Activated CD8-positive, alpha-beta memory T cell treated with anti-CD3 and anti-CD28 coated beads, Interleukin-2, amount 50 U/mL, for 1 hour (primary cell): ENCODE data around the gene FICD.
"Not testable (repeated sequence)": the region's sequence is repeated elsewhere in the genome, so short reads cannot be mapped to it uniquely, and the experiment has no call there.

Experiments
- DNase-seq: peaks from one replicate; pipeline ENCODE4 v3.0.0-alpha.2; 2020; ENCODE audit errors: extremely low read depth

FICD gene

DNA sequence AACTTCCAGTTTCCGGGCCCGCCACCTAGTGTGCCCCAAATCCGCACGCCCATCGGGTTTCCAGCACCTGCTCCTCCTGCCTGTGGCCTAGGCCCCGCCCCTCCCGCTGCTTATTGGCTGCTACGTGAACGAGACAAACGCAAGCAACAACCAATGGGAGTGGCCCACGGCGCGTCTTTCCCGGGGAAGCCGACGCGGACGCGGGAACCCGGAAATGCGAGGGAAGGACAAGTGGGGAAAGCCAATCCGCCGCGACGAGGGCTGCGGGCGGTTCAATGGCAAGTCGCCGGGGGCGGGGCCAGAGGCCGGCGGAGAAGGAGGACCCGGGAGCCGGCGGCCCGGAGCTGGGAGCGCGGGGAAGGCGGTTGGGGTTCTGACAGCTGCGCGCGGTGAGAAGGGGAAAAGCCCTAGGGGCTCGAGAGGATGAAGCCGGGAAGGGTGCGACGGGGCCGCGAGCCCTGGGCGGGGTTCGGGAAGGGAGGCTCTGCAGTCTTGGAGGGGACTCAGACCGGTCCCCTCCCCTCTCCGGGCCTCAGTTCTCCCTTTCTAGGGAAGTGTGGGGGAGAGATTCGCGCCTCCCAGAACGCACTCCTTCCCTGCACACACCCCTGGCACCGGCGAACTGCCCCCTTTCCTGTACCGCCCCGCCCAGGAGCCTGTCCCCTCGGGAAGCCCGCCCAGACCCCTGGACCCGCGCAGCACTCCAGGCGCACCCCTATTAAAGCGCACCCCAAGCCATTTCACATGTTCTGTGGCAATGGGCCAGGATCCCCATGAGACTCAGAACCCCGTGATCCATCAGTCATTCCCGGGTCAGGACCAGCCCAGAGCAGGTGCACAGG, at the start of gene FICD:
Gene FICD (plus strand): TSS at position 305 of the 842 bp plus-strand sequence. CDS start 1,696 bp downstream, outside the sequence.
- DNase-seq = peak; percentile 97

DNA sequence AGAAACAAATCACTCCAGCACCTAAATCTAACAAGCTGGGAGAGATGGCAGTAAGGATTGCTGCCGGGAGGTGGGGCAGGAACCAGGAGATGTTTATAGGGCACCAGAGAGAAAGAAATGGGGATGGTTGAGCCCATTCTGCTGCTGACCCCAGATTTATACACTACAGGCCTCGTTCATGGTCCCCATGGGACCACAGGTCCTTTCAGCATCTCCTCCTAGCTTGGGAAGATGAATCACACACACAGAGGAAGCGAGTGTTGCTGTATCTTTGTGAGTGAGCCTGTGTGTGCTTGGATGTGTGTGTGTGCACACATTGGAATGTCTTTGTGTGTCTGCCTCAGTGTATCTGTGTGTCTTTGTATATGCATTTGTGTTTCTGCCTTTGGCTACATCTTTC, 49.7 kb upstream of the FICD start:
- no peak for DNase-seq

- no peak for DNase-seq
Measured at GRCh38 chr12:108468196-108468968, 46.7 kb upstream of the FICD start.

- DNase-seq = no peak
Measured at GRCh38 chr12:108473400-108474055, 41.5 kb upstream of the FICD start.

DNA sequence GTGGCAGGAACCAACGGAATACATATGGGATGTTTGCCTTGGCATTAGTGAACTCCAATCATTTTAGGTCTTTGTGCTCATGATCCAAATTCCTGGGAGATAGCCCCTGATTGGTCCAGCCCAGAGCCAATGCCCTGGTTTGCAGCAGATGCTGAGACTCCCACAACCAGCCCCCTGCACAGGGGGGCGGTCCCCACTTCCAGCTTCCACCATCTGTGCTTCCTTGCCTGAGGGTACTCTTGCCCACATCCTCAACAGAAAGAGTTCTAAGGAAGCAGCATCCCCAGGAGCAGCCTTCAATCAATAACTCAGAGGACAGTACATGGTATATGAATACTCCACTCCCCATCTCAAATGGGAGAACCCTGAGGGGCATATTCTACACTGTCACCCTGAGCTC, 39.7 kb upstream of the FICD start:
- no peak for DNase-seq

- DNase-seq = no peak
Measured at GRCh38 chr12:108477055-108477880, 37.8 kb upstream of the FICD start.

GRCh38 chr12:108477881-108478259, 37.2 kb upstream of the FICD start:
- no peak for DNase-seq

DNA sequence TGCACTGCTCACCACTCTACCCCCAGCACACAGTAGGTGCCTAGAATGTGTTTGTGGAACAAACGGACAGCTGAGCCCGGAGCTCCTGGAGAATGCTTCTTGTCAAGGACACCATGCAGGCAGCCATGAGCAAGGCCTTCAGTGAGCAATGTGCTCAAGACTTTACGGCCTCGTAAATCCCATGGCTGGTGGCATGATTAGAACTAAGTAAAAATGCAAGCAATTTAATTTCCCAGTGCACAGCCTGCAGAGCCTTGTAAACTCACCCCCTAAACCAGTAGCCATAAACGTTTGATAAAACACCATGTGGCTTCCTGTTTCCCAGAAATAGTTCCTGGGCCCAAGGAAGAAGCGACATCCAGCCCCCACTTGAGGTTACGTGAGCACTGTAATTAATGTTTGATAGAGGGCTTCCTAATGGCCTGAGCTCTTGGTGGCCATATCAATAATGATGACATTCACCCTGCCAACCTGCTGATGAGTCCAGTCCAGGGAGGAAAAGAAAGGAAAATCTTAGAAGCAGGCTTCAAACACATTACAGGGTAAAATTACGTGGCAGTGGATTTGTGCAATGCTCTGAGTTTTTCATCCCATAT, 36.4 kb upstream of the FICD start:
- no peak for DNase-seq

- no peak for DNase-seq
Measured at GRCh38 chr12:108479364-108480070, 35.6 kb upstream of the FICD start.

- no peak for DNase-seq
Measured at GRCh38 chr12:108482717-108483212, 32.3 kb upstream of the FICD start.

GRCh38 chr12:108483213-108484059, 31.6 kb upstream of the FICD start:
- DNase-seq = no peak

DNA sequence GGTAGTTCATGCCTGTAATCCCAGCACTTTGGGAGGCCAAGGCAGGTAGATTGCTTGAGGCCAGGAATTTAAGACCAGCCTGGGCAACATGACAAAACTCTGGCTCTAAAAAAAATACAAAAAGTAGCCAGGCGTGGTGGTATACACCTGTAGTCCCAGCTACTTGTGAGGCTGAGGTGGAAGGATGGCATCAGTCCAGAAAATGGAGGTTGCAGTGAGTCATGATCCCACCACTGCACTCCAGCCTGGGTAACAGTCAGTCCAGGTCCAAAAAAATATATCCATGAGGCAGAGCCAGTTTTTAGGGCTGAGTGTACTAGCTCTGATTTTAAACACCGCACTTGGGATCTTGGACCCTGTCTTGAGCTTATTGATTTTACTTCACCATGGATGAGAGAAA, 30.6 kb upstream of the FICD start:
- DNase-seq = no peak

GRCh38 chr12:108484845-108485244, 30.2 kb upstream of the FICD start:
- no peak for DNase-seq

- DNase-seq = not testable (repeated sequence)
Measured at GRCh38 chr12:108485371-108485770, 29.7 kb upstream of the FICD start.

GRCh38 chr12:108487029-108487428, 28.0 kb upstream of the FICD start:
- not testable (repeated sequence) for DNase-seq

DNA sequence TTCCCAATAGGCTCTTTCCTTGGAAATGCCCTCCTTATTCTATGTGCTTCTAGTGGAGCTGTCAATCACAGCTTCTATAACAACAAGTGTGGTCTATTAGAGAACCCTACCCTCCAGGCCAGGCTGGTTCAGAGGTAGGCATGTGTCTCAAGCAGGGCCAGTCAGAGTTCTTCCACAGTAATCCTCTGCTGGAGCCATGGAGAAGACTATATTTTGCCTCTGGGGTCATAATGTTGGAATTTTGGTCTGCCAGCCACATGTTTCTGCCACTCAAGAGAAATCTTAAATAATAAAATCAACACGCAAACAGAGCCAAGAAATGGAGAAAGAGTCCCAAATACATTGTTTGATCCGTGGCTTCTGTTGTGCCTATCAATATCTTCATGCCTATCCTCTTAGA, 23.8 kb upstream of the FICD start:
- no peak for DNase-seq

GRCh38 chr12:108495054-108495453, 20.0 kb upstream of the FICD start:
- no peak for DNase-seq

GRCh38 chr12:108495823-108496579, 19.1 kb upstream of the FICD start:
- DNase-seq = no peak

GRCh38 chr12:108498136-108498535, 16.9 kb upstream of the FICD start:
- no peak for DNase-seq
